A673 (cell line): ENCODE results near the gene AGRN. TPM values are rescaled to one million over a fixed set of nuclear protein-coding genes. Genes with fewer than 3 reads are reported as not detected.

Experiments
- BruUV-seq: library from RNA; stranded (reverse); fragments of 400-500 nt; replicated peaks from 2 replicates; lab custom pipeline; 2021; lab: Mats Ljungman, UMichigan
- CTCF ChIA-PET: fragments of 300-600 bp; sonication (Branson Sonifier 250); formaldehyde crosslinking; loops from one replicate; lab custom pipeline; 2022; ENCODE audit warnings: antibody characterized with exemption; lab: Charles Lee
- POLR2A ChIA-PET: fragments of 300-600 bp; sonication (Branson Sonifier 250); formaldehyde crosslinking; loops from one replicate; lab custom pipeline; 2022; ENCODE audit warnings: antibody characterized with exemption; ENCODE audit not compliant: low non-redundant PET; lab: Charles Lee
- DNase-seq: peaks from one replicate; pipeline ENCODE4 v3.0.0-alpha.2; 2015; ENCODE audit warnings: low spot score
- H3K27ac ChIP-seq: fragments of 200-600 bp; sonication (generic); 2 replicates; pipeline ENCODE4 v1.5.1; 2016; ENCODE audit warnings: mixed run types, low read depth, mild to moderate bottlenecking, mixed read lengths, antibody characterized with exemption, low read length; ENCODE audit not compliant: poor library complexity, severe bottlenecking
- H3K27me3 ChIP-seq: fragments of 200-600 bp; sonication (generic); replicated peaks from 2 replicates; pipeline ENCODE4 v1.6.1; 2017; ENCODE audit warnings: mixed run types, low read depth, mild to moderate bottlenecking, mixed read lengths, antibody characterized with exemption, low read length; ENCODE audit not compliant: insufficient read depth, poor library complexity
- H3K36me3 ChIP-seq: fragments of 200-600 bp; sonication (generic); 2 replicates; pipeline ENCODE4 v1.6.1; 2016; ENCODE audit warnings: mixed run types, mild to moderate bottlenecking, mixed read lengths, antibody characterized with exemption, low read length; ENCODE audit not compliant: insufficient read depth, poor library complexity, severe bottlenecking
- H3K4me1 ChIP-seq: fragments of 200-600 bp; sonication (generic); 2 replicates; pipeline ENCODE4 v1.6.1; 2017; ENCODE audit warnings: mixed run types, mild to moderate bottlenecking, mixed read lengths, antibody characterized with exemption, low read length; ENCODE audit not compliant: insufficient read depth, poor library complexity, severe bottlenecking
- H3K4me3 ChIP-seq: fragments of 200-600 bp; sonication (generic); 2 replicates; pipeline ENCODE4 v1.5.1; 2016; ENCODE audit warnings: low read depth, mixed run types, mild to moderate bottlenecking, mixed read lengths, low read length; ENCODE audit not compliant: poor library complexity, severe bottlenecking
- H3K9me3 ChIP-seq: fragments of 200-600 bp; sonication (generic); 2 replicates; pipeline ENCODE4 v1.6.1; 2016; ENCODE audit warnings: mixed run types, low read depth, mild to moderate bottlenecking, mixed read lengths, antibody characterized with exemption, low read length; ENCODE audit not compliant: poor library complexity, severe bottlenecking
- EZH2 ChIP-seq: fragments of 200-600 bp; sonication (generic); IDR thresholded peaks from 2 replicates; pipeline ENCODE4 v1.6.1; 2017; ENCODE audit warnings: borderline replicate concordance, low read depth, mild to moderate bottlenecking, mixed read lengths, antibody characterized with exemption, low read length; ENCODE audit not compliant: poor library complexity, severe bottlenecking
- intact Hi-C: fragments of 100-400 bp; cut with micrococcal nuclease; formaldehyde crosslinking; loops from one replicate; pipeline ENCODE4 v1.10.0; 2022; ENCODE audit not compliant: unreplicated experiment
- total RNA-seq: library from RNA; stranded (reverse); gene quantifications from 2 replicates; pipeline ENCODE4 v1.2.3, GENCODE V29; 2021
- TF ChIP-seq, protein P1 (sequence below): fragments of 300-800, 200-600 bp; sonication (generic); conservative IDR thresholded peaks from 2 replicates; pipeline ENCODE4 v1.5.1; 2017; ENCODE audit warnings: low read depth, mild to moderate bottlenecking, antibody characterized with exemption, low read length, moderate library complexity, mixed read lengths

Gene AGRN
- total RNA-seq, 1 experiment from 2014 or later, result 151 TPM

- no peak for DNase-seq
- ChIA-PET CTCF (no interaction called here), POLR2A (no interaction called here)
- Histone ChIP-seq H3K4me1 (peaks cover 7% of the 10 kb centered on the region), H3K36me3 (no peaks in the 10 kb centered on the region), H3K4me3 (no peak overlapping the region), H3K27ac (no peak overlapping the region), H3K9me3 (no peaks in the 10 kb centered on the region), H3K27me3 (no peaks in the 10 kb centered on the region)
- intact Hi-C loops, result no loop called here
- TF ChIP-seq, protein P1, sequence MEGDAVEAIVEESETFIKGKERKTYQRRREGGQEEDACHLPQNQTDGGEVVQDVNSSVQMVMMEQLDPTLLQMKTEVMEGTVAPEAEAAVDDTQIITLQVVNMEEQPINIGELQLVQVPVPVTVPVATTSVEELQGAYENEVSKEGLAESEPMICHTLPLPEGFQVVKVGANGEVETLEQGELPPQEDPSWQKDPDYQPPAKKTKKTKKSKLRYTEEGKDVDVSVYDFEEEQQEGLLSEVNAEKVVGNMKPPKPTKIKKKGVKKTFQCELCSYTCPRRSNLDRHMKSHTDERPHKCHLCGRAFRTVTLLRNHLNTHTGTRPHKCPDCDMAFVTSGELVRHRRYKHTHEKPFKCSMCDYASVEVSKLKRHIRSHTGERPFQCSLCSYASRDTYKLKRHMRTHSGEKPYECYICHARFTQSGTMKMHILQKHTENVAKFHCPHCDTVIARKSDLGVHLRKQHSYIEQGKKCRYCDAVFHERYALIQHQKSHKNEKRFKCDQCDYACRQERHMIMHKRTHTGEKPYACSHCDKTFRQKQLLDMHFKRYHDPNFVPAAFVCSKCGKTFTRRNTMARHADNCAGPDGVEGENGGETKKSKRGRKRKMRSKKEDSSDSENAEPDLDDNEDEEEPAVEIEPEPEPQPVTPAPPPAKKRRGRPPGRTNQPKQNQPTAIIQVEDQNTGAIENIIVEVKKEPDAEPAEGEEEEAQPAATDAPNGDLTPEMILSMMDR, result no peak
- no peak for TF ChIP-seq EZH2
- no TSS peak for BruUV-seq
Observed at GRCh38 chr1:1071486-1072298, 51.8 kb downstream of the AGRN start.

- peaks cover 7% of the 10 kb centered on the region for H3K4me1 ChIP-seq
- no peaks in the 10 kb centered on the region for H3K9me3 ChIP-seq
- no peak for DNase-seq
- H3K36me3 ChIP-seq, result no peaks in the 10 kb centered on the region
- H3K27ac ChIP-seq, result no peak overlapping the region
- TF ChIP-seq, protein P1, result no peak
- no peak for TF ChIP-seq EZH2
- BruUV-seq, result no TSS peak
- no peaks in the 10 kb centered on the region for H3K27me3 ChIP-seq
- H3K4me3 ChIP-seq, result no peak overlapping the region
- intact Hi-C loops, result no loop called here
- POLR2A ChIA-PET, result no interaction called here
- CTCF ChIA-PET, result no interaction called here
Observed at GRCh38 chr1:1072299-1072848, 52.5 kb downstream of the AGRN start.

- no peak overlapping the region for H3K4me3 ChIP-seq
- H3K27ac ChIP-seq, result no peak overlapping the region
- ChIA-PET POLR2A (no interaction called here), CTCF (no interaction called here)
- no peak for DNase-seq
- no peaks in the 10 kb centered on the region for H3K27me3 ChIP-seq
- TF ChIP-seq, protein P1, result no peak
- TF ChIP-seq EZH2, result no peak
- no peaks in the 10 kb centered on the region for H3K36me3 ChIP-seq
- H3K9me3 ChIP-seq, result no peaks in the 10 kb centered on the region
- BruUV-seq, result no TSS peak
- intact Hi-C loops, result no loop called here
- H3K4me1 ChIP-seq, result peaks cover 7% of the 10 kb centered on the region
Observed at GRCh38 chr1:1072849-1073742, 53.2 kb downstream of the AGRN start.
